GM18868 (cell line): ENCODE measurements around the gene ST8SIA4.
"Not testable (repeated sequence)": the region's sequence is repeated elsewhere in the genome, so short reads cannot be mapped to it uniquely, and the experiment has no call there.

Source experiments
- ATAC-seq: cut with Tn5 transposase; IDR thresholded peaks from one replicate; pipeline ENCODE4 v1.9.1; 2021; ENCODE audit warnings: mild to moderate bottlenecking, moderate library complexity; ENCODE audit not compliant: unreplicated experiment

The ST8SIA4 gene

GRCh38 chr5:100789694-100790093, 113.4 kb downstream of the ST8SIA4 start:
- ATAC-seq, result no peak

DNA sequence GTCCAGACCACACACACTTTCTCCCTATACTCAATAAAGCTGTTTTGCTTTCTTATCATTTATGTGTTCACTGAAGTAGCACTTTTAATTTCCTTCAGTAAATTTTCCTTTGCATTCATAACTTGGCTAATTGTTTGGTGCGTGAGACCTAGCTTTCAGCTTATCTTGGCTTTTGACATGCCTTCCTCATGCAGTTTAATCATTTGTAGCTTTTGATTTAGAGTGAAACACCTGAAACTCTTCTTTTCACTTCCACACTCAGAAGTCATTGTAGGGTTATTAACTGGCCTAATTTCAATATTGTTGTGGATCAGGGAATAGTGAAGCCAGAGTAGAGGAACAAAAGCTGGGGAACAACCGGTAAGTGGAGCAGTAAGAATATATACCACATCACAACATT, 114.7 kb downstream of the ST8SIA4 start:
- no peak for ATAC-seq

GRCh38 chr5:100787648-100788047, 115.4 kb downstream of the ST8SIA4 start:
- peak; percentile 82 for ATAC-seq

DNA sequence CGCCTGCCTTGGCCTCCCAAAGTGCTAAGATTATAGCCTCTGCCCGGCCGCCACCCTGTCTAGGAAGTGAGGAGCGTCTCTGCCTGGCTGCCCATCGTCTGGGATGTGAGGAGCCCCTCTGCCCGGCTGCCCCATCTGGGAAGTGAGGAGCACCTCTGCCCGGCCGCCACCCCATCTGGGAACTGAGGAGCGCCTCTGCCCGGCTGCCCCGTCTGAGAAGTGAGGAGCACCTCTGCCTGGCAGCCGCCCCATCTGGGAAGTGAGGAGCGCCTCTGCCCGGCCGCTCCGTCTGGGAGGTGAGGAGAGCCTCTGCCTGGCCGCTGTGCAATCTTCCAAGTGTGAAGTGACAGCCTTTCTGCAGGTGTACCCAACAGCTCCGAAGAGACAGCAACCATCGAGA, 117.5 kb downstream of the ST8SIA4 start:
- not testable (repeated sequence) for ATAC-seq

DNA sequence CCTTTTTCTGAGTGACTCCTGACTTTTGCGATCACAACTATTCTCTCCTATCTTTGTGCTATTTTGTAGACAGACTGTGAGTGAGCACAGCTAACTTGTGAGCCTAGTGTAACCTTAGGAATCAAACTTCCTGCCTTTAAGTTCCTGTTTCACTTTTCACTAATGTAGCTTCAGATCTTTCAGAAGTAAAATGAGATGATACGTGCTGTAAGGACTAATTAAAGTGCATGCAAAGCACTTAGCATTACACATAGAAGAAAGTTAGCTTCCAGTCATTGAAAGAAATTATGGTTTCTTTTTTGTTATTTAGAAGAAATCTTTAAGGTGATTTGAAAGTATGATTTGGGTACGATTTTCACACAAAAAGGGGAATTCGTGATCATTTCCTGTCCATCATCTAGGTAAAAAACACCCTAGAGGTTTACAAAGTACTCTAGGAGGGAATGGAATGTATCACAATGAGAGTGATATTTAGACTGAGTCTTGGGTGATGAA, 122.7 kb downstream of the ST8SIA4 start:
- ATAC-seq, result peak; percentile 70

DNA sequence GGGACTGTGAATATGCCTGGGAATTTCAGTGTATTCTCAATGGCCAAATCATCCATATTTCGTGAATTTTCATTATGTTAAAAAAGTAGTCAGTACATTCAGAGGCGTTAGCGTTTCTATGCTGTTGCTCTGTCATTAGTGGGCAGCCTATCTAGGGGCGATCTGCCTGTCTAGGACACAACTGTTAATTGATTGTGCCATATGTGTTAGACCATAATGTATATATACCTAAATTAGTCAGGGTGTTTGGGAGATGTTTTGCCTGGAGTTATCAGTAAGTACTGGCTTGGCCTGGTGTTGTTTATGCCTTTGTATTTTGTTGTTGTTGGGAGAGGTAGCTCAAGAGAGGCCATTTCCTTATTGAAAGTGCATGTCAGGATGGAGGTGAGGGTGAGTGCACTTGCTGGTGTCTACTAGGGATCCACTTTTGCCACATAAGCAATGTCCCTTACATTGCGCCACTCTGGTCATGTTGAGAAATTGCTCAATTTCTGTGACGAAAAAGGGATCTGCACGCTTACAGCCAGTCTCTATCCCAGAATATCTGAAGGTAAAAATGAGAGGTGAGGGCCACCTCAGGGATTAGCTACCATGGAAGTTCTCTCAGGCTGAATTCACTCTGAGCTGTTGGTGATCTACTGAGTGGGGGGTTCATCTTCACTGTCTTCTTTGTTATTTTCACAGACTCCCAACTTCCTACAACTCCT, 123.3 kb downstream of the ST8SIA4 start:
- peak; percentile 5 for ATAC-seq

- ATAC-seq, result peak; percentile 82
These were observed 125.3 kb downstream of the ST8SIA4 start for GRCh38 chr5:100777680-100778300.

DNA sequence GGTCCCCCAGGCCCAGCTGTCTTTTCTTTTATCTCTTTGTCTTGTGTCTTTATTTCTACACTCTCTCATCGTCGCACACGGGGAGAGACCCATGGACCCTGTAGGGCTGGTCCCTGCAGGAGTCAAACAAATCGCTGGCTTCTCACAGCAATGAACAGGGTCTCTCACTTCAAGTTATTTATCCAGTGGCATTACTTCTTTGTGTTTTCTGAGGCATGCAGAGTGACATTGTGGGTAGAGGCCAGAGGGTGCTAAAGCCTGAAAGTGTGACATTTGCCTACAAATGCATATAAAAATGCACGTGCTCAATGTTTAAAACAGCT, 127.6 kb downstream of the ST8SIA4 start:
- ATAC-seq, result no peak

DNA sequence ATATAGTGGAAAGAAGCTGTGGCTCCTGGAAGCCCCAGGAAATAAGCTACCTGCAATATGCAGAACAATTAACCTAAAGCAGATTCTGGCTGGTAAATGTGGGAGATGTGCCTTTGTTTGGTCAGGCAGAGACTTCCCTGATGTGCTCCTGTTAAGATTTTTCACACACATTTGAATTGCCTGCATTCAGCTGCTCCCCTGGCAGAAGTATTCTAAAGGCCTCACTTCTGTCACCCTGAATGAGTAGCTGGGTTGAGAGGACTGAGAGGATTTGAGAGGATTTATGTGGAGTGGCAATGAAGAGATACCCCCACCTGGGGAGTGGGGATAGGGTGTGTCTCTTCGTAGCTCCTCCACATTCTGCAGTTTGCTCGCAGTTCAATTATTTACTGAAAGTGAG, 130.5 kb downstream of the ST8SIA4 start:
- no peak for ATAC-seq

- ATAC-seq, result no peak
These were observed 131.1 kb downstream of the ST8SIA4 start for GRCh38 chr5:100772006-100772405.

GRCh38 chr5:100771181-100771580, 131.9 kb downstream of the ST8SIA4 start:
- no peak for ATAC-seq

DNA sequence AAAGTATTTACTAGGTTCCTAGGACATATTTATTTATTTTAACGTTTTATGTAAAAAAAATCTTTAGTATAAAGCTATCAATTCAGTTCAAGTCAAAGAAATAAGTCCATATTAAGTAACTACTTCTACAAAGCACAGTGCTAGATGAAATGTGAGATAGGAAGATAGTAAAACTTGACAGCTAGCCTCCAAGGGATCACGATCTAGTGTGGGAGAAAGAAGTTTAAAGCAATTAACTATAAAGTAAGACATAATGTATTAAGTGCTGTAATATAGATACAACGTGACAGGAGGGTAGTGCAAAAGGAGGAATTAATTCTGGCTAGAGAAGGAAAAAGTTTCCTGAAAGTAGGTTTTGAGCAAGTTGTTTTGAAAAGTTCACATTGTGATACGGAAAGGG, 134.9 kb downstream of the ST8SIA4 start:
- no peak for ATAC-seq

DNA sequence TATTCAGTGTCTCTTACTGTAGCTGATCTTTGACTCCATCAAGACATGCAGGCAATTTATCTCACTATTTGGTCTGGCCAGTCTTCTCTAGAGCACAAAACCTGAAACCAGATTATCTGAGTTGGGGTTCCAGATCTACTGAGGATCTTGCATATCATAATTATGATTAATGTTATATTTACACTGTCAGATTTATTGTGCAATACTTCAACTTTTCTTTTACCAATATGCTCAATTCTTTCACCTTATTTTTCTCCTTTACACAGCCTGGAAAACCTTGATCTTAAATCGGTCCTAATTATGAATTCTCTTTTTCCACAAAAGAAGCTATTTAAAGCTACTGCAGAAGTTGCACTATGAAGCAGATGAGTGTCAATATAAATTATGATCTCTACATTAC, 140.1 kb downstream of the ST8SIA4 start:
- ATAC-seq, result no peak

- no peak for ATAC-seq
These were observed 141.0 kb downstream of the ST8SIA4 start for GRCh38 chr5:100762108-100762507.

- ATAC-seq, result no peak
These were observed 141.9 kb downstream of the ST8SIA4 start for GRCh38 chr5:100761192-100761591.

DNA sequence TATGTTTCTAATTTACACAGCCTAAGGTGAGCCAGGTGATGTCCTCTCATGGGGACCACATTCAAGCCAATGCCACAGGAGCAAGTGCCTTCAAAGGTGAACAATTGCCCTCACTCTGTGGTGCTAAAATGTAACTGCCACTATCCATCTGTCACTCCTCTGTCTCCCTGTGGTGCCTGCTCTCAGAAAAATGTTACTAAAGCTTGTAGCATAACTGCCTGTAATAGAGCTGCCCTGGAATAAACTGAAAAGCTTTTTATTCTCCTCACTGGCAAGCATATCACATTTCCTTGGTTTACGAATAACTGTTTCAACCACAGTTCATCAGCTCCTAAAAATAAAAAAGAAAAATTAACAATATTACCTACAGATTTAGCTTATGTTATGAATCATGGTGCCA, 142.4 kb downstream of the ST8SIA4 start:
- no peak for ATAC-seq

- ATAC-seq, result no peak
These were observed 144.3 kb downstream of the ST8SIA4 start for GRCh38 chr5:100758780-100759179.

DNA sequence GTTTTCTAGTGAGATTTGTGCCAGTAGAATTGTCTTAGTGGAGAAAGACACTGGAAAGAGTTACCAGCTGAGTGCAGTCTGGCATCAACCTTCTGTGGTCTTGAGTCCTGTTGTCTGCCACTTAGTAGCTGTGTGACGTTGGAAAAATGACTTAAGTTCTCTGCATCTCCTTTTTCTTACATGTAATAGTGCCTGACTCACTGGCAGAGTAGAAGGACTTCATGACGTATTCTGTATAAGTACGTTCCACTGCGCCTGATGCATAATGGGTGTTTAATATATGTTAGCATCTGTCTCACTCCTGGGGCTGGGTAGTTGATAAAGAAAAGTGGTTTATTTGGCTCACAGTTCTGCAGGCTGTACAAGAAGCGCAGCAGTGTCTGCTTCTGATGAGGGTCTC, 144.8 kb downstream of the ST8SIA4 start:
- ATAC-seq, result no peak

- ATAC-seq, result no peak
These were observed 145.5 kb downstream of the ST8SIA4 start for GRCh38 chr5:100757618-100758017.
